Neural crest cell (in vitro differentiated cells): Measurements from ENCODE around the gene DOHH. TPM values are rescaled to one million over a fixed set of nuclear protein-coding genes. Genes with fewer than 3 reads are reported as not detected.

Source experiments
- DNase-seq: peaks from one replicate; pipeline ENCODE4 v3.0.0; 2021; ENCODE audit warnings: low read depth, mixed read lengths, low spot score
- H3K27ac Mint-ChIP-seq: one replicate; pipeline ENCODE4 v1.8.0; 2021; ENCODE audit warnings: mild to moderate bottlenecking, mixed read lengths; ENCODE audit not compliant: unreplicated experiment
- H3K27me3 Mint-ChIP-seq: 2 replicates; pipeline ENCODE4 v1.8.0; 2021; ENCODE audit warnings: low read depth, mild to moderate bottlenecking, mixed read lengths
- H3K36me3 Mint-ChIP-seq: 2 replicates; pipeline ENCODE4 v1.8.0; 2021; ENCODE audit warnings: low read depth, mild to moderate bottlenecking, mixed read lengths
- H3K4me1 Mint-ChIP-seq: 2 replicates; pipeline ENCODE4 v1.8.0; 2021; ENCODE audit warnings: mixed read lengths
- H3K4me3 Mint-ChIP-seq: one replicate; pipeline ENCODE4 v1.8.0; 2021; ENCODE audit warnings: mild to moderate bottlenecking, mixed read lengths
- H3K9me3 Mint-ChIP-seq: 2 replicates; pipeline ENCODE4 v1.8.0; 2021; ENCODE audit warnings: mixed read lengths
- CTCF ChIP-seq: fragments of 200-600 bp; sonication (generic); conservative IDR thresholded peaks from 2 replicates; pipeline ENCODE4 v1.5.0; 2021; ENCODE audit warnings: antibody characterized with exemption, mild to moderate bottlenecking
- total RNA-seq: library from RNA; stranded (reverse); gene quantifications from 2 replicates; pipeline ENCODE4 v1.2.1, GENCODE V29; 2021

DOHH gene
- total RNA-seq, 1 donor from 2014 or later = 12.8 TPM

GRCh38 chr19:3539756-3540118 lies 39.3 kb upstream of the DOHH start:
- no peaks in the 10 kb centered on the region for H3K4me1 Mint-ChIP-seq
- H3K27ac Mint-ChIP-seq = peak overlapping the region; percentile 78
- no peaks in the 10 kb centered on the region for H3K9me3 Mint-ChIP-seq
- H3K36me3 Mint-ChIP-seq = no peaks in the 10 kb centered on the region
- DNase-seq = no peak
- no peaks in the 10 kb centered on the region for H3K27me3 Mint-ChIP-seq
- TF ChIP-seq CTCF = no peak
- H3K4me3 Mint-ChIP-seq = no peak overlapping the region

GRCh38 chr19:3538965-3539755 lies 38.7 kb upstream of the DOHH start, which contains the start of gene TEKTIP1:
Gene TEKTIP1 (plus strand): TSS chr19:3539174. CDS start chr19:3539178, 4 bp downstream.
- Mint-ChIP-seq H3K9me3 (no peaks in the 10 kb centered on the region), H3K4me3 (no peak within 1 kb of the TSS), H3K27ac (peak within 1 kb of the TSS; percentile 78), H3K36me3 (no peaks in the 10 kb centered on the region), H3K4me1 (no peaks in the 10 kb centered on the region), H3K27me3 (no peaks in the 10 kb centered on the region)
- no peak for DNase-seq
- TF ChIP-seq CTCF = no peak

- Mint-ChIP-seq H3K4me1 (no peaks in the 10 kb centered on the region), H3K4me3 (no peak overlapping the region), H3K9me3 (no peaks in the 10 kb centered on the region), H3K27me3 (no peaks in the 10 kb centered on the region), H3K36me3 (peaks cover 3% of the 10 kb centered on the region), H3K27ac (no peak overlapping the region)
- no peak for TF ChIP-seq CTCF
- DNase-seq = no peak
Observed at GRCh38 chr19:3538258-3538929, 37.9 kb upstream of the DOHH start.

GRCh38 chr19:3537438-3538240 lies 37.2 kb upstream of the DOHH start:
- H3K36me3 Mint-ChIP-seq = peaks cover 3% of the 10 kb centered on the region
- DNase-seq = no peak
- H3K9me3 Mint-ChIP-seq = no peaks in the 10 kb centered on the region
- H3K27me3 Mint-ChIP-seq = no peaks in the 10 kb centered on the region
- no peak overlapping the region for H3K4me3 Mint-ChIP-seq
- H3K4me1 Mint-ChIP-seq = no peaks in the 10 kb centered on the region
- H3K27ac Mint-ChIP-seq = no peak overlapping the region
- no peak for TF ChIP-seq CTCF

GRCh38 chr19:3537101-3537437 lies 36.6 kb upstream of the DOHH start:
- Mint-ChIP-seq H3K4me3 (no peak overlapping the region), H3K9me3 (no peaks in the 10 kb centered on the region), H3K36me3 (peaks cover 3% of the 10 kb centered on the region), H3K27me3 (no peaks in the 10 kb centered on the region), H3K27ac (no peak overlapping the region), H3K4me1 (no peaks in the 10 kb centered on the region)
- DNase-seq = no peak
- no peak for TF ChIP-seq CTCF
